Testis (tissue), 5 donors: ENCODE results near the gene ALDOC. TPM values are rescaled to one million over a fixed set of nuclear protein-coding genes. Genes with fewer than 3 reads are reported as not detected.
A peak's percentile ranks its signal among the peaks of the same experiment; 100 is the strongest.

ENCODE experiments used
- DNase-seq: peaks from one replicate; pipeline ENCODE4 v3.0.0-alpha.2; 2019
- H3K27ac ChIP-seq, 2 donors: fragments of 200-600 bp; sonication (generic); one replicate each; pipeline ENCODE4 v1.5.1; 2019
- H3K27me3 ChIP-seq: fragments of 200-600 bp; sonication (generic); one replicate; pipeline ENCODE4 v1.5.1; 2019
- H3K36me3 ChIP-seq: fragments of 200-600 bp; sonication (generic); one replicate; pipeline ENCODE4 v1.5.1; 2017; ENCODE audit warnings: low read depth; ENCODE audit errors: missing control alignments
- H3K4me1 ChIP-seq: fragments of 200-600 bp; sonication (generic); one replicate; pipeline ENCODE4 v1.5.1; 2019
- H3K4me3 ChIP-seq, 2 donors: fragments of 200-600 bp; sonication (generic); one replicate each; pipeline ENCODE4 v1.5.1; 2017 to 2019
- H3K9me3 ChIP-seq: fragments of 200-600 bp; sonication (generic); one replicate; pipeline ENCODE4 v1.5.1; 2017
- CTCF ChIP-seq, 3 experiments: fragments of 450-650 bp in 2 of 3; fragments of 200-600 bp in 1 of 3; sonication (generic) in 1 of 3; IDR thresholded peaks; one replicate each; pipeline ENCODE4 v1.5.1; 2016 to 2019; ENCODE audit warnings: antibody characterized with exemption in 3 of 3, mild to moderate bottlenecking in 2 of 3, moderate library complexity in 1 of 3
- POLR2A ChIP-seq: fragments of 450-650 bp; IDR thresholded peaks from one replicate; pipeline ENCODE4 v1.6.1; 2017; ENCODE audit warnings: antibody characterized with exemption, mild to moderate bottlenecking, moderate library complexity
- WGBS, 2 donors: methylation state at CpG; one replicate each; pipeline ENCODE4 v1.1.5; 2018; 5-methylcytosine and 5-hydroxymethylcytosine counted together
- intact Hi-C: fragments of 100-400 bp; cut with DNase I; formaldehyde crosslinking; loops from one replicate; pipeline ENCODE4 v1.15.1; 2023; ENCODE audit warnings: low total_unique reads
- long read RNA-seq, 2 donors: transcript quantifications; one replicate each; lab custom pipeline, GENCODE V29; 2026
- polyA plus RNA-seq: library from polyadenylated mRNA; stranded (reverse); fragments of 350-450 nt; fragmentation: Illumina TruSeq; extraction: RNeasy Lipid Tissue Mini Kit (QIAGEN cat#74804); gene quantifications from one replicate; pipeline ENCODE4 v1.2.3, GENCODE V29; 2014; ENCODE audit warnings: low read depth, low replicate concordance; ENCODE audit not compliant: insufficient read depth
- total RNA-seq, 2 donors: library from RNA; depleted of rRNA; stranded (reverse); fragments of >200 nt; gene quantifications; one replicate each; pipeline ENCODE4 v1.2.3, GENCODE V29; 2016

ALDOC gene
- total RNA-seq (10 to 100 TPM; 30.7 to 65.8 TPM), polyA plus RNA-seq (29.2 TPM)
- long read RNA-seq, donor 1, transcript ALDOC-201 (9 exons, 1,982 nt): major isoform, 10 of 40 reads
- long read RNA-seq, donor 1, partial matches to known transcripts: 29 of 40 reads
- long read RNA-seq, donor 1, other reads (novel, unspliced or antisense): 0 of 40 reads
- long read RNA-seq, donor 2, transcript ALDOC-201 (9 exons, 1,982 nt): major isoform, 5 of 11 reads
- long read RNA-seq, donor 2, partial matches to known transcripts: 5 of 11 reads
- long read RNA-seq, donor 2, other reads (novel, unspliced or antisense): 0 of 11 reads

- H3K9me3 ChIP-seq: no peaks in the 10 kb centered on the region
- H3K4me1 ChIP-seq: peaks cover 15% of the 10 kb centered on the region
- no peak for TF ChIP-seq CTCF (IDR thresholded peaks at IDR 0.05)
- TF ChIP-seq POLR2A: peak; percentile 88
- DNase-seq: peak; percentile 98
- WGBS, 2 donors: 5 to 60% methylated on average over 1 to 25 of the region's 26 CpGs
- no peaks in the 10 kb centered on the region for H3K27me3 ChIP-seq
- H3K36me3 ChIP-seq: no peaks in the 10 kb centered on the region
- peak within 1 kb of the TSS in 1 of 2 donors; percentile 48 for H3K27ac ChIP-seq
- peak within 1 kb of the TSS in 1 of 2 donors; percentile 36 for H3K4me3 ChIP-seq
- intact Hi-C loops: no loop called here
Measured at GRCh38 chr17:28576758-28577465, at the start of gene ALDOC. ALDOC (minus strand) TSS chr17:28576895; CDS start chr17:28575532, 1,363 bp downstream.

GRCh38 chr17:28624148-28624547 lies 47.5 kb upstream of the ALDOC start:
- no peak overlapping the region for H3K4me3 ChIP-seq
- no peaks in the 10 kb centered on the region for H3K36me3 ChIP-seq
- no peaks in the 10 kb centered on the region for H3K4me1 ChIP-seq
- peak overlapping the region in 1 of 2 donors; percentile 25 for H3K27ac ChIP-seq
- 90 to 100% methylated on average over 2 of the region's 2 CpGs for WGBS, 2 donors
- TF ChIP-seq CTCF (IDR thresholded peaks at IDR 0.05) (no peak), POLR2A (no peak)
- H3K9me3 ChIP-seq: no peaks in the 10 kb centered on the region
- intact Hi-C loops: no loop called here
- no peak for DNase-seq
- H3K27me3 ChIP-seq: no peaks in the 10 kb centered on the region

GRCh38 chr17:28623696-28624095 lies 47.0 kb upstream of the ALDOC start:
- Histone ChIP-seq H3K9me3 (no peaks in the 10 kb centered on the region), H3K4me1 (no peaks in the 10 kb centered on the region), H3K27ac (peak overlapping the region in 1 of 2 donors; percentile 25), H3K27me3 (no peaks in the 10 kb centered on the region), H3K36me3 (no peaks in the 10 kb centered on the region), H3K4me3 (no peak overlapping the region)
- 66 to 71% methylated on average over 4 of the region's 4 CpGs for WGBS, 2 donors
- intact Hi-C loops: no loop called here
- peak; percentile 72 for DNase-seq
- TF ChIP-seq CTCF (IDR thresholded peaks at IDR 0.05): no peak
- no peak for TF ChIP-seq POLR2A

- no peaks in the 10 kb centered on the region for H3K9me3 ChIP-seq
- H3K27ac ChIP-seq: no peak overlapping the region
- H3K36me3 ChIP-seq: no peaks in the 10 kb centered on the region
- DNase-seq: no peak
- no peaks in the 10 kb centered on the region for H3K4me1 ChIP-seq
- WGBS, 2 donors: 87 to 91% methylated on average over 3 of the region's 3 CpGs
- no peak for TF ChIP-seq CTCF (IDR thresholded peaks at IDR 0.05)
- TF ChIP-seq POLR2A: no peak
- H3K4me3 ChIP-seq: no peak overlapping the region
- H3K27me3 ChIP-seq: no peaks in the 10 kb centered on the region
- intact Hi-C loops: no loop called here
Measured at GRCh38 chr17:28622186-28622585, 45.5 kb upstream of the ALDOC start.
